KG1 (cell line): ENCODE data around the gene CRTAC1.

Source experiments
- DNase-seq: peaks from one replicate; lab custom pipeline; 2025; lab: John Stamatoyannopoulos, UW

Gene CRTAC1

GRCh38 chr10:97974526-97975525 lies 55.6 kb downstream of the CRTAC1 start:
- DNase-seq: no peak

GRCh38 chr10:97974100-97974499 lies 56.3 kb downstream of the CRTAC1 start:
- DNase-seq: no peak

- no peak for DNase-seq
These were observed 60.8 kb downstream of the CRTAC1 start for GRCh38 chr10:97969538-97970079.

- no peak for DNase-seq
These were observed 65.7 kb downstream of the CRTAC1 start for GRCh38 chr10:97964748-97965147.

- DNase-seq: no peak
These were observed 68.5 kb downstream of the CRTAC1 start for GRCh38 chr10:97961945-97962344.

GRCh38 chr10:97960269-97961056 lies 70.0 kb downstream of the CRTAC1 start:
- DNase-seq: no peak

- DNase-seq: no peak
These were observed 81.0 kb downstream of the CRTAC1 start for GRCh38 chr10:97949462-97949861.

GRCh38 chr10:97948822-97949221 lies 81.6 kb downstream of the CRTAC1 start:
- no peak for DNase-seq

GRCh38 chr10:97944772-97945171 lies 85.6 kb downstream of the CRTAC1 start:
- no peak for DNase-seq

GRCh38 chr10:97943294-97943693 lies 87.1 kb downstream of the CRTAC1 start:
- DNase-seq: no peak

GRCh38 chr10:97940534-97940933 lies 89.9 kb downstream of the CRTAC1 start:
- DNase-seq: no peak

GRCh38 chr10:97939446-97939990 lies 90.9 kb downstream of the CRTAC1 start:
- DNase-seq: no peak

- DNase-seq: no peak
These were observed 92.5 kb downstream of the CRTAC1 start for GRCh38 chr10:97937928-97938327.

- DNase-seq: no peak
These were observed 93.4 kb downstream of the CRTAC1 start for GRCh38 chr10:97937054-97937453.

GRCh38 chr10:97936126-97936525 lies 94.3 kb downstream of the CRTAC1 start:
- DNase-seq: no peak

GRCh38 chr10:97932932-97933530 lies 97.4 kb downstream of the CRTAC1 start:
- DNase-seq: no peak

GRCh38 chr10:97931041-97931440 lies 99.4 kb downstream of the CRTAC1 start:
- no peak for DNase-seq

- no peak for DNase-seq
These were observed 101.5 kb downstream of the CRTAC1 start for GRCh38 chr10:97928897-97929296.

GRCh38 chr10:97927622-97928021 lies 102.8 kb downstream of the CRTAC1 start:
- DNase-seq: no peak

GRCh38 chr10:97926055-97926454 lies 104.4 kb downstream of the CRTAC1 start:
- no peak for DNase-seq

GRCh38 chr10:97925308-97925938 lies 105.0 kb downstream of the CRTAC1 start:
- no peak for DNase-seq
